ENCODE results near the gene CSMD2. TPM values are rescaled to one million over a fixed set of nuclear protein-coding genes. Genes with fewer than 3 reads are reported as not detected.

CSMD2 gene
- total and polyA plus RNA-seq, 2 of the 8 experiments (the other 6 are each of a cell fraction or from before 2014, with no cell fraction given) = 7.0 to 14.7 TPM

DNA sequence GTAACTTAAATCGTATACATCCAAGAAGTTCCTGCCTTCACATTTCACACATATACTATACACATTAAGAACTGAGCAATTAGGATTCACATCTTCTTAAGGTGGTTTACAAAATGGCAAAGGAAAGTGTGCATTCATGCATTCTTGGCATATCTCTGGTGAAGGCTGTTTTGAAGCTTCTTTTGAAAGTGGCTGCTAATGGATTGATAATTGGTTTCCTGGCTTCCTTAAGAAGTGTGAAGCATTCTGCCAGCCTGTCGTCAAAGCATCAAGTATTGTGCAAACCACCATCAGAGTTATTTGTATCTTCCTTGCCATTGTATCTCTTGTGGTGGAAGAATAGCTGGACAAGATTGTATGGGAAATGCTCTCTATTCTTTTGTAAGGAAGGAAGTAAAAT is 396.2 kb downstream of the CSMD2 start:
- Histone ChIP-seq H2BK120ac (replicated peaks; ENCODE audit: low read depth, low read length) (no peak overlapping the region), H3K36me3 (ENCODE audit: control insufficient read depth in 2 of 4, insufficient read depth in 4 of 4, low read length in 3 of 4) (peaks cover 0 to 13% (median 7%) of the 10 kb centered on the region in 4 experiments; a peak in 4 of 8 replicates), H4K20me1 (replicated peaks in 1 of 2; ENCODE audit: control insufficient read depth in 1 of 2, insufficient read depth in 2 of 2, low read length in 2 of 2) (no peaks in the 10 kb centered on the region), H3K23me2 (ENCODE audit: low read depth, low read length) (no peaks in the 10 kb centered on the region; the same call in 1 of the 2 replicates), H3K9ac (replicated peaks in 1 of 4; ENCODE audit: extremely low read depth in 1 of 4, low read depth in 3 of 4, low read length in 3 of 4) (no peak overlapping the region), H2BK5ac (ENCODE audit: low read depth, low read length) (no peak overlapping the region), H3K4me2 (ENCODE audit: insufficient read depth in 1 of 2, low read depth in 2 of 2, low read length in 2 of 2) (no peak overlapping the region), H2AK5ac (ENCODE audit: low read depth, low read length) (no peak overlapping the region), H3K4ac (replicated peaks; ENCODE audit: insufficient read length, low read depth, low read length) (no peak overlapping the region), H4K8ac (ENCODE audit: extremely low read depth, insufficient read depth, low read length) (no peak overlapping the region), H3K4me1 (replicated peaks in 1 of 4; ENCODE audit: control insufficient read depth in 3 of 4, insufficient read depth in 4 of 4, low read length in 3 of 4) (no peaks in the 10 kb centered on the region), H3K56ac (replicated peaks; ENCODE audit: insufficient read length, low read depth, low read length) (no peak overlapping the region), H4K91ac (replicated peaks; ENCODE audit: insufficient read length, low read length) (no peak overlapping the region), H3K27me3 (replicated peaks in 1 of 4; ENCODE audit: control insufficient read depth in 3 of 4, extremely low read depth in 1 of 4, insufficient read depth in 3 of 4, low read length in 3 of 4) (no peaks in the 10 kb centered on the region), H4K5ac (ENCODE audit: insufficient read length, low read depth, low read length) (no peak overlapping the region), H3K4me3 (ENCODE audit: extremely low read depth in 1 of 4, insufficient read depth in 2 of 4, low read depth in 3 of 4, low read length in 4 of 4) (no peak overlapping the region), H2BK15ac (ENCODE audit: low read length) (no peak overlapping the region), H3K14ac (ENCODE audit: insufficient read length) (no peak overlapping the region), H3K27ac (ENCODE audit: low read depth, low read length) (no peak overlapping the region), H2AFZ (ENCODE audit: low read length) (no peak overlapping the region), H3K23ac (ENCODE audit: insufficient read length) (no peak overlapping the region), H2BK12ac (ENCODE audit: low read depth, low read length) (no peak overlapping the region), H3K79me2 (ENCODE audit: control insufficient read depth in 1 of 2, insufficient read depth in 2 of 2, low read length in 2 of 2) (no peaks in the 10 kb centered on the region), H3K79me1 (ENCODE audit: low read depth, low read length) (no peaks in the 10 kb centered on the region), H3K18ac (ENCODE audit: extremely low read depth, low read length) (no peak overlapping the region), H2BK20ac (ENCODE audit: low read length) (no peak overlapping the region), H3K9me3 (ENCODE audit: insufficient read depth in 2 of 2, low read depth in 1 of 2, low read length in 1 of 2) (no peaks in the 10 kb centered on the region)
- POLR2A ChIA-PET (ENCODE audit: partially characterized antibody) = interaction anchor here (0.9 to 1.6 kb wide), 2 partner anchors 16 to 56 kb away, joined by 3 read pairs; no protein-coding TSS in a partner anchor
- FAIRE-seq (no peak), DNase-seq (ENCODE audit: low read depth in 1 of 2, low spot score in 2 of 2) (no peak)
- CTCF ChIA-PET (ENCODE audit: partially characterized antibody) = interaction anchor here (2.3 kb wide), 1 partner anchor 9 kb away, joined by 6 read pairs; no protein-coding TSS in a partner anchor
- WGBS, 2 experiments (ENCODE audit: extremely low coverage in 1 of 2, insufficient coverage in 1 of 2, insufficient read length in 1 of 2, insufficient replicate concordance in 2 of 2, low coverage in 1 of 2, low lambda C conversion rate in 2 of 2, missing lambda C conversion rate in 1 of 2) = 93% methylated on average over 2 of the region's 2 CpGs; no CpG with 5 or more reads in 1 of the 2 experiments
- TF ChIP-seq CHD1 (IDR thresholded peaks at IDR 0.05; ENCODE audit: low read depth, low read length) (no peak), TAF1 (IDR thresholded peaks at IDR 0.05; ENCODE audit: low read depth, low read length) (no peak), POLR2A (IDR thresholded peaks at IDR 0.05; ENCODE audit: control extremely low read depth in 1 of 2, low read depth in 2 of 2, low read length in 2 of 2) (no peak), HDAC2 (IDR thresholded peaks at IDR 0.05; ENCODE audit: borderline replicate concordance in 1 of 2, low read depth in 2 of 2, low read length in 2 of 2) (no peak), SRF (IDR thresholded peaks at IDR 0.05; ENCODE audit: low read depth, low read length) (no peak), EGR1 (IDR thresholded peaks at IDR 0.05; ENCODE audit: borderline replicate concordance, low read depth, low read length) (no peak), EZH2 (IDR thresholded peaks at IDR 0.05; ENCODE audit: low read depth, low read length, severe bottlenecking) (no peak), KDM1A (IDR thresholded peaks at IDR 0.05; ENCODE audit: borderline replicate concordance, low read length) (no peak), POU5F1 (IDR thresholded peaks at IDR 0.05; ENCODE audit: low read depth, low read length) (no peak), JUN (IDR thresholded peaks at IDR 0.05; ENCODE audit: low read depth, low read length) (no peak), SIRT6 (IDR thresholded peaks at IDR 0.05; ENCODE audit: low read length) (no peak)
- TF ChIP-seq, protein P1, sequence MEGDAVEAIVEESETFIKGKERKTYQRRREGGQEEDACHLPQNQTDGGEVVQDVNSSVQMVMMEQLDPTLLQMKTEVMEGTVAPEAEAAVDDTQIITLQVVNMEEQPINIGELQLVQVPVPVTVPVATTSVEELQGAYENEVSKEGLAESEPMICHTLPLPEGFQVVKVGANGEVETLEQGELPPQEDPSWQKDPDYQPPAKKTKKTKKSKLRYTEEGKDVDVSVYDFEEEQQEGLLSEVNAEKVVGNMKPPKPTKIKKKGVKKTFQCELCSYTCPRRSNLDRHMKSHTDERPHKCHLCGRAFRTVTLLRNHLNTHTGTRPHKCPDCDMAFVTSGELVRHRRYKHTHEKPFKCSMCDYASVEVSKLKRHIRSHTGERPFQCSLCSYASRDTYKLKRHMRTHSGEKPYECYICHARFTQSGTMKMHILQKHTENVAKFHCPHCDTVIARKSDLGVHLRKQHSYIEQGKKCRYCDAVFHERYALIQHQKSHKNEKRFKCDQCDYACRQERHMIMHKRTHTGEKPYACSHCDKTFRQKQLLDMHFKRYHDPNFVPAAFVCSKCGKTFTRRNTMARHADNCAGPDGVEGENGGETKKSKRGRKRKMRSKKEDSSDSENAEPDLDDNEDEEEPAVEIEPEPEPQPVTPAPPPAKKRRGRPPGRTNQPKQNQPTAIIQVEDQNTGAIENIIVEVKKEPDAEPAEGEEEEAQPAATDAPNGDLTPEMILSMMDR (IDR thresholded peaks at IDR 0.05; ENCODE audit: control extremely low read depth in 1 of 3, insufficient read depth in 1 of 3, low read depth in 1 of 3, low read length in 3 of 3) = no peak
